Measurements from ENCODE around the gene EYS.

EYS gene

GRCh38 chr6:64848467-64848866 is 858.6 kb downstream of the EYS start:
- TF ChIP-seq CTCF (conservative IDR thresholded peaks at IDR 0.05) = no peak
- H3K27ac ChIP-seq = no peak overlapping the region

GRCh38 chr6:64847396-64847795 is 859.6 kb downstream of the EYS start:
- no peak overlapping the region for H3K27ac ChIP-seq
- TF ChIP-seq CTCF (conservative IDR thresholded peaks at IDR 0.05) = no peak

- no peak overlapping the region for H3K27ac ChIP-seq
- TF ChIP-seq CTCF (conservative IDR thresholded peaks at IDR 0.05) = peak; percentile 57
Observed at GRCh38 chr6:64838726-64839125, 868.3 kb downstream of the EYS start.

GRCh38 chr6:64831680-64832079 is 875.3 kb downstream of the EYS start:
- no peak for TF ChIP-seq CTCF (conservative IDR thresholded peaks at IDR 0.05)
- no peak overlapping the region for H3K27ac ChIP-seq

GRCh38 chr6:64817525-64817924 is 889.5 kb downstream of the EYS start:
- no peak overlapping the region for H3K27ac ChIP-seq
- no peak for TF ChIP-seq CTCF (conservative IDR thresholded peaks at IDR 0.05)

- no peak for TF ChIP-seq CTCF (conservative IDR thresholded peaks at IDR 0.05)
- H3K27ac ChIP-seq = no peak overlapping the region
Observed at GRCh38 chr6:64815718-64816117, 891.3 kb downstream of the EYS start.

GRCh38 chr6:64812138-64812537 is 894.9 kb downstream of the EYS start:
- no peak for TF ChIP-seq CTCF (conservative IDR thresholded peaks at IDR 0.05)
- H3K27ac ChIP-seq = no peak overlapping the region

- H3K27ac ChIP-seq = no peak overlapping the region
- no peak for TF ChIP-seq CTCF (conservative IDR thresholded peaks at IDR 0.05)
Observed at GRCh38 chr6:64811119-64811518, 895.9 kb downstream of the EYS start.

Measured in VCaP (cell line).